ENCODE results near the gene FRMD5.

Gene FRMD5

GRCh38 chr15:43878446-43878845, 316.6 kb downstream of the FRMD5 start:
- no peak overlapping the region for H3K18ac ChIP-seq (ENCODE audit: low read depth in 1 of 2, low read length in 2 of 2)
- H2BK5ac ChIP-seq (ENCODE audit: low read depth, low read length, poor library complexity, severe bottlenecking): no peak overlapping the region
- no peak overlapping the region for H2AFZ ChIP-seq (ENCODE audit: low read depth, low read length)
- no peak overlapping the region for H3K14ac ChIP-seq (ENCODE audit: low read length in 2 of 2)
- H2BK12ac ChIP-seq (ENCODE audit: low read length in 2 of 2): no peak overlapping the region
- no peak overlapping the region for H3K4ac ChIP-seq (ENCODE audit: low read depth in 1 of 2, low read length in 2 of 2)
- no peak overlapping the region for H2BK120ac ChIP-seq (ENCODE audit: low read depth, low read length)
- no peak overlapping the region for H3K23ac ChIP-seq (ENCODE audit: low read length in 2 of 2)
- no peak overlapping the region for H4K91ac ChIP-seq (ENCODE audit: low read length)
- no peak overlapping the region for H2AK5ac ChIP-seq (ENCODE audit: low read length, severe bottlenecking)
- H3K4me1 ChIP-seq (ENCODE audit: control insufficient read depth, insufficient read depth, low read depth, low read length): peaks cover 2% of the 10 kb centered on the region
- no peak overlapping the region for H3K9ac ChIP-seq (ENCODE audit: low read length)
- H3K27me3 ChIP-seq (ENCODE audit: control insufficient read depth in 1 of 2, insufficient read depth in 1 of 2, low read length in 2 of 2): no peaks in the 10 kb centered on the region
- no peak overlapping the region for H3K27ac ChIP-seq (ENCODE audit: low read length, poor library complexity, severe bottlenecking)
- H3K4me3 ChIP-seq (ENCODE audit: insufficient read depth in 1 of 2, low read depth in 1 of 2, low read length in 2 of 2): no peak overlapping the region
- H3K4me2 ChIP-seq (ENCODE audit: low read length, poor library complexity, severe bottlenecking): no peak overlapping the region
- H3K79me1 ChIP-seq (replicated peaks; ENCODE audit: low read length, poor library complexity, severe bottlenecking): peaks cover 9% of the 10 kb centered on the region
- H3K9me3 ChIP-seq (ENCODE audit: control insufficient read depth, low read length): no peaks in the 10 kb centered on the region
- 100% methylated on average over 2 of the region's 2 CpGs for WGBS
- H2BK15ac ChIP-seq (ENCODE audit: low read depth, poor library complexity, severe bottlenecking): no peak overlapping the region
- H3K36me3 ChIP-seq (ENCODE audit: control insufficient read depth in 1 of 2, insufficient read depth in 2 of 2, low read depth in 1 of 2, low read length in 2 of 2): peaks cover 18 to 45% of the 10 kb centered on the region in 2 experiments
- no peak for DNase-seq
- no peak overlapping the region for H4K8ac ChIP-seq (ENCODE audit: low read length)

- Histone ChIP-seq H3K23ac (ENCODE audit: low read length in 2 of 2) (no peak overlapping the region), H2BK15ac (ENCODE audit: low read depth, poor library complexity, severe bottlenecking) (no peak overlapping the region), H3K18ac (ENCODE audit: low read depth in 1 of 2, low read length in 2 of 2) (no peak overlapping the region), H3K4me1 (ENCODE audit: control insufficient read depth, insufficient read depth, low read depth, low read length) (peaks cover 2% of the 10 kb centered on the region), H3K9me3 (ENCODE audit: control insufficient read depth, low read length) (no peaks in the 10 kb centered on the region), H3K9ac (ENCODE audit: low read length) (no peak overlapping the region), H3K79me1 (replicated peaks; ENCODE audit: low read length, poor library complexity, severe bottlenecking) (peaks cover 9% of the 10 kb centered on the region), H3K4me2 (ENCODE audit: low read length, poor library complexity, severe bottlenecking) (no peak overlapping the region), H2BK5ac (ENCODE audit: low read depth, low read length, poor library complexity, severe bottlenecking) (no peak overlapping the region), H3K36me3 (ENCODE audit: control insufficient read depth in 1 of 2, insufficient read depth in 2 of 2, low read depth in 1 of 2, low read length in 2 of 2) (peaks cover 16 to 39% of the 10 kb centered on the region in 2 experiments), H3K4me3 (ENCODE audit: insufficient read depth in 1 of 2, low read depth in 1 of 2, low read length in 2 of 2) (no peak overlapping the region), H3K27me3 (ENCODE audit: control insufficient read depth in 1 of 2, insufficient read depth in 1 of 2, low read length in 2 of 2) (no peaks in the 10 kb centered on the region), H4K91ac (ENCODE audit: low read length) (no peak overlapping the region), H2BK120ac (ENCODE audit: low read depth, low read length) (no peak overlapping the region), H3K27ac (ENCODE audit: low read length, poor library complexity, severe bottlenecking) (no peak overlapping the region), H2AK5ac (ENCODE audit: low read length, severe bottlenecking) (no peak overlapping the region), H3K4ac (ENCODE audit: low read depth in 1 of 2, low read length in 2 of 2) (no peak overlapping the region), H2BK12ac (ENCODE audit: low read length in 2 of 2) (no peak overlapping the region), H3K14ac (ENCODE audit: low read length in 2 of 2) (no peak overlapping the region), H4K8ac (ENCODE audit: low read length) (peak overlapping the region; percentile 64), H2AFZ (ENCODE audit: low read depth, low read length) (no peak overlapping the region)
- WGBS: 98% methylated on average over 3 of the region's 4 CpGs
- no peak for DNase-seq
Observed at GRCh38 chr15:43877371-43877770, 317.7 kb downstream of the FRMD5 start.

GRCh38 chr15:43876872-43877271, 318.2 kb downstream of the FRMD5 start:
- 100% methylated on average over 2 of the region's 3 CpGs for WGBS

GRCh38 chr15:43873651-43874050, 321.4 kb downstream of the FRMD5 start:
- no peak overlapping the region for H2BK15ac ChIP-seq (ENCODE audit: low read depth, poor library complexity, severe bottlenecking)
- H3K4me2 ChIP-seq (ENCODE audit: low read length, poor library complexity, severe bottlenecking): no peak overlapping the region
- no peak overlapping the region for H2BK120ac ChIP-seq (ENCODE audit: low read depth, low read length)
- no peak overlapping the region for H3K9ac ChIP-seq (ENCODE audit: low read length)
- peaks cover 10% of the 10 kb centered on the region for H3K79me1 ChIP-seq (replicated peaks; ENCODE audit: low read length, poor library complexity, severe bottlenecking)
- no peak overlapping the region for H3K4ac ChIP-seq (ENCODE audit: low read depth in 1 of 2, low read length in 2 of 2)
- no peaks in the 10 kb centered on the region for H3K27me3 ChIP-seq (ENCODE audit: control insufficient read depth in 1 of 2, insufficient read depth in 1 of 2, low read length in 2 of 2)
- no peak overlapping the region for H3K14ac ChIP-seq (ENCODE audit: low read length in 2 of 2)
- H3K18ac ChIP-seq (ENCODE audit: low read depth in 1 of 2, low read length in 2 of 2): no peak overlapping the region
- H3K9me3 ChIP-seq (ENCODE audit: control insufficient read depth, low read length): no peaks in the 10 kb centered on the region
- 97% methylated on average over 10 of the region's 10 CpGs for WGBS
- H3K4me1 ChIP-seq (ENCODE audit: control insufficient read depth, insufficient read depth, low read depth, low read length): peaks cover 2% of the 10 kb centered on the region
- H2AK5ac ChIP-seq (ENCODE audit: low read length, severe bottlenecking): no peak overlapping the region
- no peak for DNase-seq
- H3K27ac ChIP-seq (ENCODE audit: low read length, poor library complexity, severe bottlenecking): no peak overlapping the region
- H3K4me3 ChIP-seq (ENCODE audit: insufficient read depth in 1 of 2, low read depth in 1 of 2, low read length in 2 of 2): no peak overlapping the region
- H4K8ac ChIP-seq (ENCODE audit: low read length): no peak overlapping the region
- H2AFZ ChIP-seq (ENCODE audit: low read depth, low read length): no peak overlapping the region
- H4K91ac ChIP-seq (ENCODE audit: low read length): no peak overlapping the region
- peaks cover 22 to 30% of the 10 kb centered on the region in 2 experiments for H3K36me3 ChIP-seq (ENCODE audit: control insufficient read depth in 1 of 2, insufficient read depth in 2 of 2, low read depth in 1 of 2, low read length in 2 of 2)
- no peak overlapping the region for H3K23ac ChIP-seq (ENCODE audit: low read length in 2 of 2)
- H2BK5ac ChIP-seq (ENCODE audit: low read depth, low read length, poor library complexity, severe bottlenecking): no peak overlapping the region
- H2BK12ac ChIP-seq (ENCODE audit: low read length in 2 of 2): no peak overlapping the region

More at GRCh38 chr15:43876872-43877271, 318.2 kb downstream of the FRMD5 start:
- Histone ChIP-seq H2AK5ac (ENCODE audit: low read length, severe bottlenecking) (no peak overlapping the region), H4K91ac (ENCODE audit: low read length) (no peak overlapping the region), H3K27me3 (ENCODE audit: control insufficient read depth in 1 of 2, insufficient read depth in 1 of 2, low read length in 2 of 2) (no peaks in the 10 kb centered on the region), H3K36me3 (ENCODE audit: control insufficient read depth in 1 of 2, insufficient read depth in 2 of 2, low read depth in 1 of 2, low read length in 2 of 2) (peaks cover 19 to 38% of the 10 kb centered on the region in 2 experiments), H3K14ac (ENCODE audit: low read length in 2 of 2) (no peak overlapping the region), H3K27ac (ENCODE audit: low read length, poor library complexity, severe bottlenecking) (no peak overlapping the region), H3K4me2 (ENCODE audit: low read length, poor library complexity, severe bottlenecking) (no peak overlapping the region), H2BK15ac (ENCODE audit: low read depth, poor library complexity, severe bottlenecking) (no peak overlapping the region), H3K23ac (ENCODE audit: low read length in 2 of 2) (no peak overlapping the region), H4K8ac (ENCODE audit: low read length) (no peak overlapping the region), H3K9ac (ENCODE audit: low read length) (no peak overlapping the region), H2BK5ac (ENCODE audit: low read depth, low read length, poor library complexity, severe bottlenecking) (no peak overlapping the region), H2BK12ac (ENCODE audit: low read length in 2 of 2) (no peak overlapping the region), H3K4ac (ENCODE audit: low read depth in 1 of 2, low read length in 2 of 2) (no peak overlapping the region), H3K4me1 (ENCODE audit: control insufficient read depth, insufficient read depth, low read depth, low read length) (peaks cover 2% of the 10 kb centered on the region), H2BK120ac (ENCODE audit: low read depth, low read length) (no peak overlapping the region), H3K9me3 (ENCODE audit: control insufficient read depth, low read length) (no peaks in the 10 kb centered on the region), H2AFZ (ENCODE audit: low read depth, low read length) (no peak overlapping the region), H3K4me3 (ENCODE audit: insufficient read depth in 1 of 2, low read depth in 1 of 2, low read length in 2 of 2) (no peak overlapping the region), H3K18ac (ENCODE audit: low read depth in 1 of 2, low read length in 2 of 2) (no peak overlapping the region), H3K79me1 (replicated peaks; ENCODE audit: low read length, poor library complexity, severe bottlenecking) (peaks cover 8% of the 10 kb centered on the region)
- DNase-seq: no peak

Measured in mesenchymal stem cell (in vitro differentiated cells and primary cell).